ENCODE measurements around the gene ETV3L. TPM values are rescaled to one million over a fixed set of nuclear protein-coding genes. Genes with fewer than 3 reads are reported as not detected.

ETV3L gene
- total RNA-seq, 4 donors from 2014 or later, result not detected

- intact Hi-C loops (cut with DNase I; ENCODE audit: low total_unique reads), result no loop called here
- no peak for DNase-seq
These were observed 14.2 kb downstream of the ETV3L start for GRCh38 chr1:157085421-157085820.

DNA sequence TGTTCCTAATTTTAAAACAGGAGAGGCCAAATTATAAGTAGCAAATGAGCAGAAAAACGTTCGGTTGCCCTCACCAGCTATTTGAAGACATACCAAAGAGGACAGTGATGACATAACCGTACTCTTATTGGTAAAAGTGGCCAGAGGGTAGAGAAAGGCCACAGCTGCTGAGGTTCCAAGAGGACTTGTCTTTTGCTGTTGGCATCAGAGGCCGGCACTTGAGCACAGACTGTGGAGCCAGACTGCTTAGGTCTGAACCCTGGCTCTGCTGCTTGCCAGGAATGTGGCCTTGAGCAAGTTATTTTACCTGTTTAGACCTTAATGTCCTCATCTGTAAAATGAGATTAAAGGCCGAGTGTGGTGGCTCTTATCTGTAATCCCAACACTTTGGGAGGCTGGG, 14.9 kb downstream of the ETV3L start:
- no peaks in the 10 kb centered on the region for H3K36me3 ChIP-seq
- WGBS, 2 donors (ENCODE audit: low coverage in 1 of 2), result 60 to 72% methylated on average over 1 to 5 of the region's 5 CpGs
- intact Hi-C loops (cut with DNase I; ENCODE audit: low total_unique reads), result no loop called here
- H3K4me1 ChIP-seq, result no peaks in the 10 kb centered on the region
- TF ChIP-seq, protein P1, sequence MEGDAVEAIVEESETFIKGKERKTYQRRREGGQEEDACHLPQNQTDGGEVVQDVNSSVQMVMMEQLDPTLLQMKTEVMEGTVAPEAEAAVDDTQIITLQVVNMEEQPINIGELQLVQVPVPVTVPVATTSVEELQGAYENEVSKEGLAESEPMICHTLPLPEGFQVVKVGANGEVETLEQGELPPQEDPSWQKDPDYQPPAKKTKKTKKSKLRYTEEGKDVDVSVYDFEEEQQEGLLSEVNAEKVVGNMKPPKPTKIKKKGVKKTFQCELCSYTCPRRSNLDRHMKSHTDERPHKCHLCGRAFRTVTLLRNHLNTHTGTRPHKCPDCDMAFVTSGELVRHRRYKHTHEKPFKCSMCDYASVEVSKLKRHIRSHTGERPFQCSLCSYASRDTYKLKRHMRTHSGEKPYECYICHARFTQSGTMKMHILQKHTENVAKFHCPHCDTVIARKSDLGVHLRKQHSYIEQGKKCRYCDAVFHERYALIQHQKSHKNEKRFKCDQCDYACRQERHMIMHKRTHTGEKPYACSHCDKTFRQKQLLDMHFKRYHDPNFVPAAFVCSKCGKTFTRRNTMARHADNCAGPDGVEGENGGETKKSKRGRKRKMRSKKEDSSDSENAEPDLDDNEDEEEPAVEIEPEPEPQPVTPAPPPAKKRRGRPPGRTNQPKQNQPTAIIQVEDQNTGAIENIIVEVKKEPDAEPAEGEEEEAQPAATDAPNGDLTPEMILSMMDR (IDR thresholded peaks at IDR 0.05), result no peak
- TF ChIP-seq POLR2AphosphoS5 (IDR thresholded peaks at IDR 0.05), result no peak
- no peak for TF ChIP-seq EP300 (IDR thresholded peaks at IDR 0.05; ENCODE audit: low read depth)
- no peak for TF ChIP-seq POLR2A (IDR thresholded peaks at IDR 0.05)
- H3K27me3 ChIP-seq, result no peaks in the 10 kb centered on the region
- no peaks in the 10 kb centered on the region for H3K9me3 ChIP-seq
- H3K4me3 ChIP-seq, result no peak overlapping the region
- no peak overlapping the region for H3K27ac ChIP-seq
- DNase-seq, result no peak
- in situ Hi-C loops (cut with MboI; ENCODE audit: low pct_ligation_motif_present in 1 of 4, low pct_unique_long_range_greater_than_20kb in 1 of 4, low sequenced_read_pairs in 3 of 4), result loop anchor here in 1 of 4 donors (25.0 kb wide), 1 partner anchor 403 kb away; no protein-coding TSS in a partner anchor

More at GRCh38 chr1:157085421-157085820, 14.2 kb downstream of the ETV3L start:
- WGBS, 2 donors (ENCODE audit: low coverage in 1 of 2), result 78 to 79% methylated on average over 5 of the region's 5 CpGs
- no peaks in the 10 kb centered on the region for H3K27me3 ChIP-seq
- H3K4me3 ChIP-seq, result no peak overlapping the region
- no peak overlapping the region for H3K27ac ChIP-seq
- H3K4me1 ChIP-seq, result peaks cover 0 to 5% (median 0%) of the 10 kb centered on the region in 4 donors
- H3K36me3 ChIP-seq, result no peaks in the 10 kb centered on the region
- no peaks in the 10 kb centered on the region for H3K9me3 ChIP-seq
- in situ Hi-C loops (cut with MboI; ENCODE audit: low pct_ligation_motif_present in 1 of 4, low pct_unique_long_range_greater_than_20kb in 1 of 4, low sequenced_read_pairs in 3 of 4), result loop anchor here in 1 of 4 donors (25.0 kb wide), 1 partner anchor 402 kb away; no protein-coding TSS in a partner anchor
- TF ChIP-seq POLR2A (IDR thresholded peaks at IDR 0.05), result no peak
- TF ChIP-seq POLR2AphosphoS5 (IDR thresholded peaks at IDR 0.05), result no peak
- no peak for TF ChIP-seq EP300 (IDR thresholded peaks at IDR 0.05; ENCODE audit: low read depth)
- TF ChIP-seq, protein P1 (IDR thresholded peaks at IDR 0.05), result no peak

DNA sequence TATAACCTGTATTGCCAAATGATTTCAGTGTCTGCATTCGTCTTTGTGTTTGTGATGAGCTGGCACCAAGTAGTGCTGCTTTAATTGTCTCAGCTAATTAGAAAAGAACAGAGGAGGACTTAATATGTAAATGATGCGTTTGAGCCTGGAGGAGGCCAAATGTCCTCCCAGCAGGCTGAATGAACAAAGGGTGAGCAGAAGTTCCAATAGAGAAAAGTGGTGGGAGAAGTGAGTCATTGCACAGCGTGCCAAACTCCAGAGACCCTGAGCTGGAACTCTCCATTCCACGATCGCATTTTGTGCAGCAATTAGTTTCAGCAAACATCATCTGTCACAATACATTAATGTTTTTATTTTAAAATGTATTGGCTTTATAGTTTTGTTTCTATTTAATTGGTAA, 17.9 kb downstream of the ETV3L start:
- no peak for DNase-seq
- in situ Hi-C loops (cut with MboI; ENCODE audit: low pct_ligation_motif_present in 1 of 4, low pct_unique_long_range_greater_than_20kb in 1 of 4, low sequenced_read_pairs in 3 of 4) (loop anchor here in 1 of 4 donors (25.0 kb wide), 1 partner anchor 406 kb away; no protein-coding TSS in a partner anchor), intact Hi-C loops (cut with DNase I; ENCODE audit: low total_unique reads) (no loop called here)
- H3K4me1 ChIP-seq, result no peaks in the 10 kb centered on the region
- 77 to 78% methylated on average over 5 of the region's 5 CpGs for WGBS, 2 donors (ENCODE audit: low coverage in 1 of 2)
- H3K27ac ChIP-seq, result no peak overlapping the region
- no peaks in the 10 kb centered on the region for H3K27me3 ChIP-seq
- TF ChIP-seq POLR2AphosphoS5 (IDR thresholded peaks at IDR 0.05) (no peak), POLR2A (IDR thresholded peaks at IDR 0.05) (no peak), EP300 (IDR thresholded peaks at IDR 0.05; ENCODE audit: low read depth) (no peak)
- TF ChIP-seq, protein P1 (IDR thresholded peaks at IDR 0.05), result no peak
- no peaks in the 10 kb centered on the region for H3K9me3 ChIP-seq
- no peaks in the 10 kb centered on the region for H3K36me3 ChIP-seq
- no peak overlapping the region for H3K4me3 ChIP-seq

- no peak overlapping the region for H3K4me3 ChIP-seq
These were observed 18.9 kb downstream of the ETV3L start for GRCh38 chr1:157080714-157081113.

More at GRCh38 chr1:157080714-157081113, 18.9 kb downstream of the ETV3L start:
- no peaks in the 10 kb centered on the region for H3K36me3 ChIP-seq
- no peaks in the 10 kb centered on the region for H3K9me3 ChIP-seq
- intact Hi-C loops (cut with DNase I; ENCODE audit: low total_unique reads), result no loop called here
- H3K27me3 ChIP-seq, result no peaks in the 10 kb centered on the region
- no peak overlapping the region for H3K27ac ChIP-seq
- TF ChIP-seq, protein P1 (IDR thresholded peaks at IDR 0.05), result no peak
- TF ChIP-seq EP300 (IDR thresholded peaks at IDR 0.05; ENCODE audit: low read depth), result no peak
- no peak for TF ChIP-seq POLR2AphosphoS5 (IDR thresholded peaks at IDR 0.05)
- TF ChIP-seq POLR2A (IDR thresholded peaks at IDR 0.05), result no peak
- 75 to 97% methylated on average over 4 to 10 of the region's 10 CpGs for whole genome bisulfite sequencing, 2 donors (ENCODE audit: low coverage in 1 of 2)
- no peak for DNase-seq
- in situ Hi-C loops (cut with MboI; ENCODE audit: low pct_ligation_motif_present in 1 of 4, low pct_unique_long_range_greater_than_20kb in 1 of 4, low sequenced_read_pairs in 3 of 4), result loop anchor here in 1 of 4 donors (25.0 kb wide), 1 partner anchor 407 kb away; no protein-coding TSS in a partner anchor
- H3K4me1 ChIP-seq, result no peaks in the 10 kb centered on the region

All from transverse colon (tissue), 4 donors.